ENCODE results near the gene LMOD2.

LMOD2 gene

GRCh38 chr7:123641901-123642300, 13.8 kb upstream of the LMOD2 start:
- no peak for DNase-seq

- no peak for DNase-seq
These were observed 11.9 kb upstream of the LMOD2 start for GRCh38 chr7:123643495-123644441.

- DNase-seq, result no peak
These were observed 10.2 kb upstream of the LMOD2 start for GRCh38 chr7:123645516-123645915.

- no peak for DNase-seq
These were observed 8.4 kb upstream of the LMOD2 start for GRCh38 chr7:123647106-123647730.

GRCh38 chr7:123649964-123650363, 5.7 kb upstream of the LMOD2 start:
- no peak for DNase-seq

- DNase-seq, result no peak
These were observed 5.1 kb upstream of the LMOD2 start for GRCh38 chr7:123650595-123650994.

- no peak for DNase-seq
These were observed 3.3 kb upstream of the LMOD2 start for GRCh38 chr7:123652406-123652805.

GRCh38 chr7:123653162-123653561, 2.5 kb upstream of the LMOD2 start:
- DNase-seq, result no peak

- no peak for DNase-seq
These were observed 1.1 kb downstream of the LMOD2 start for GRCh38 chr7:123656544-123657303.

- DNase-seq, result no peak
These were observed 1.6 kb downstream of the LMOD2 start for GRCh38 chr7:123657304-123657685.

GRCh38 chr7:123658023-123658422, 2.4 kb downstream of the LMOD2 start:
- DNase-seq, result no peak

GRCh38 chr7:123660514-123661354, 5.1 kb downstream of the LMOD2 start:
- no peak for DNase-seq

GRCh38 chr7:123661765-123662164, 6.1 kb downstream of the LMOD2 start:
- no peak for DNase-seq

GRCh38 chr7:123662293-123662692, 6.6 kb downstream of the LMOD2 start:
- no peak for DNase-seq

GRCh38 chr7:123662755-123663154, 7.1 kb downstream of the LMOD2 start:
- no peak for DNase-seq

GRCh38 chr7:123663200-123663599, 7.5 kb downstream of the LMOD2 start:
- DNase-seq, result no peak

GRCh38 chr7:123665157-123665556, 9.5 kb downstream of the LMOD2 start:
- DNase-seq, result no peak

GRCh38 chr7:123665896-123666295, 10.2 kb downstream of the LMOD2 start:
- no peak for DNase-seq

GRCh38 chr7:123666492-123666891, 10.8 kb downstream of the LMOD2 start:
- no peak for DNase-seq

- no peak for DNase-seq
These were observed 13.8 kb downstream of the LMOD2 start for GRCh38 chr7:123669485-123669884.

- no peak for DNase-seq
These were observed 17.6 kb downstream of the LMOD2 start for GRCh38 chr7:123673137-123673732.

GRCh38 chr7:123673752-123674398, 18.2 kb downstream of the LMOD2 start:
- DNase-seq, result no peak

All from bone marrow (tissue), 2 donors.